ENCODE measurements around the gene NDST3. TPM values are rescaled to one million over a fixed set of nuclear protein-coding genes. Genes with fewer than 3 reads are reported as not detected.
"Not testable (repeated sequence)": the region's sequence is repeated elsewhere in the genome, so short reads cannot be mapped to it uniquely, and the experiment has no call there.

The NDST3 gene
- total RNA-seq, 2 experiments from 2014 or later, result not detected

DNA sequence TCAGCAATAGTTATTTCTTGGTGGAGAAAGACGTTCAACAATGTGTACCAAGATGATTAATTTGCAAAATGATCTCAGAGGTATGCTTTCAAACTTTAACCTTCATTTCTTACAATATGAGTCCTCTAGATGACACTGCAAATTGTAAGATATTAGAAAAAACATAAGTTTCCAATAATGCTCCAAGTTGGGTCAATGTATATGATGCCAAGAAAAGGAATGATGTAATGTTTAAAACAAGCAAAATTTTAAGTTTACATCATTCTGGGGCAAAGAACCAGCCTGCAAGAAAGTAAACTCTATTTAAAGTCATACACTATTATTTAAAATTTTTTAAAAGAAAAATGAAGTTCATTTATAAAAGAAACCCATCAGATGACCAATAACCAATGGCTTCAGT lies 262.4 kb downstream of the NDST3 start:
- no peak overlapping the region for H3K27ac Mint-ChIP-seq
- peaks cover 9% of the 10 kb centered on the region for H3K27me3 Mint-ChIP-seq
- H3K4me1 Mint-ChIP-seq, result no peaks in the 10 kb centered on the region
- ATAC-seq (ENCODE audit: low read depth) (no peak), DNase-seq (no peak)
- POLR2A ChIA-PET, result no interaction called here
- H3K36me3 Mint-ChIP-seq, result no peaks in the 10 kb centered on the region
- H3K4me3 Mint-ChIP-seq, result no peak overlapping the region
- no peaks in the 10 kb centered on the region for H3K9me3 Mint-ChIP-seq

- ATAC-seq (ENCODE audit: low read depth); DNase-seq; H3K27ac Mint-ChIP-seq; H3K36me3 Mint-ChIP-seq; H3K9me3 Mint-ChIP-seq; H3K4me1 Mint-ChIP-seq; H3K4me3 Mint-ChIP-seq; POLR2A ChIA-PET: not testable (repeated sequence)
- peaks cover 17% of the 10 kb centered on the region for H3K27me3 Mint-ChIP-seq
These were observed 265.3 kb downstream of the NDST3 start for GRCh38 chr4:118299619-118300018.

- Mint-ChIP-seq H3K9me3 (no peaks in the 10 kb centered on the region), H3K4me1 (no peaks in the 10 kb centered on the region), H3K27ac (no peak overlapping the region), H3K4me3 (no peak overlapping the region), H3K27me3 (peaks cover 20% of the 10 kb centered on the region), H3K36me3 (no peaks in the 10 kb centered on the region)
- POLR2A ChIA-PET, result no interaction called here
- no peak for DNase-seq
- no peak for ATAC-seq (ENCODE audit: low read depth)
These were observed 273.4 kb downstream of the NDST3 start for GRCh38 chr4:118307643-118308042.
